ENCODE measurements around the gene CTRB1. TPM values are rescaled to one million over a fixed set of nuclear protein-coding genes. Genes with fewer than 3 reads are reported as not detected.

The CTRB1 gene
- total RNA-seq, 1 experiment from 2014 or later: 5.6 TPM

- H3K36me3 ChIP-seq (ENCODE audit: control insufficient read depth in 1 of 2, insufficient read depth in 2 of 2, low read length in 2 of 2): no peaks in the 10 kb centered on the region
- no TSS peak for BruUV-seq (replicated peaks)
- no peaks in the 10 kb centered on the region for H3K9me3 ChIP-seq (ENCODE audit: control insufficient read depth in 1 of 2, insufficient read depth in 1 of 2, low read depth in 1 of 2, low read length in 2 of 2)
- no peak overlapping the region for H3K4me2 ChIP-seq (ENCODE audit: low read length)
- intact Hi-C loops (cut with micrococcal nuclease): no loop called here
- no peak overlapping the region for H3K9ac ChIP-seq (ENCODE audit: low read length)
- ATAC-seq (no peak), DNase-seq (ENCODE audit: low read depth, low spot score) (no peak)
- peaks cover 82% of the 10 kb centered on the region for H3K79me2 ChIP-seq (ENCODE audit: insufficient read depth, low read length)
- CTCF ChIA-PET: no interaction called here
- no peaks in the 10 kb centered on the region for H4K20me1 ChIP-seq (ENCODE audit: insufficient read depth)
- H3K27me3 ChIP-seq (ENCODE audit: insufficient read depth, low read length): no peaks in the 10 kb centered on the region
- H3K27ac ChIP-seq (ENCODE audit: low read depth, low read length): no peak overlapping the region
- POLR2A ChIA-PET: no interaction called here
- RAD21 ChIA-PET (ENCODE audit: low non-redundant PET in 1 of 2, low total read pairs in 2 of 2, uncharacterized antibody in 2 of 2, unreplicated experiment in 2 of 2): no interaction called here
- no peak overlapping the region for H2AFZ ChIP-seq (ENCODE audit: low read depth, low read length, poor library complexity, severe bottlenecking)
- no peak overlapping the region for H3K4me3 ChIP-seq (replicated peaks in 1 of 2; ENCODE audit: low read depth in 1 of 2, low read length in 2 of 2)
- peaks cover 32 to 51% of the 10 kb centered on the region in 2 experiments for H3K4me1 ChIP-seq (ENCODE audit: control insufficient read depth in 1 of 2, insufficient read depth in 2 of 2, low read length in 2 of 2)
- no peaks in the 10 kb centered on the region for H3K9me2 ChIP-seq (ENCODE audit: insufficient read depth)
- TF ChIP-seq YY1 (IDR thresholded peaks at IDR 0.05; ENCODE audit: extremely low read depth, insufficient replicate concordance, low read depth, low read length): no peak
- TF ChIP-seq ATF3 (IDR thresholded peaks at IDR 0.05): no peak
- no peak for TF ChIP-seq SIN3A (IDR thresholded peaks at IDR 0.05; ENCODE audit: low read depth)
- no peak for TF ChIP-seq RAD21 (IDR thresholded peaks at IDR 0.05; ENCODE audit: low read depth)
- no peak for TF ChIP-seq SP1 (IDR thresholded peaks at IDR 0.05; ENCODE audit: low read depth)
Measured at GRCh38 chr16:75257886-75258806, 39.4 kb downstream of the CTRB1 start.

- no peaks in the 10 kb centered on the region for H3K27me3 ChIP-seq (ENCODE audit: insufficient read depth, low read length)
- peaks cover 34 to 51% of the 10 kb centered on the region in 2 experiments for H3K4me1 ChIP-seq (ENCODE audit: control insufficient read depth in 1 of 2, insufficient read depth in 2 of 2, low read length in 2 of 2)
- no peaks in the 10 kb centered on the region for H3K9me2 ChIP-seq (ENCODE audit: insufficient read depth)
- H3K9ac ChIP-seq (ENCODE audit: low read length): no peak overlapping the region
- DNase-seq (ENCODE audit: low read depth, low spot score): no peak
- H3K4me3 ChIP-seq (replicated peaks in 1 of 2; ENCODE audit: low read depth in 1 of 2, low read length in 2 of 2): no peak overlapping the region
- H3K36me3 ChIP-seq (ENCODE audit: control insufficient read depth in 1 of 2, insufficient read depth in 2 of 2, low read length in 2 of 2): no peaks in the 10 kb centered on the region
- ChIA-PET RAD21 (ENCODE audit: low non-redundant PET in 1 of 2, low total read pairs in 2 of 2, uncharacterized antibody in 2 of 2, unreplicated experiment in 2 of 2) (no interaction called here), CTCF (no interaction called here), POLR2A (no interaction called here)
- no peak overlapping the region for H3K27ac ChIP-seq (ENCODE audit: low read depth, low read length)
- H4K20me1 ChIP-seq (ENCODE audit: insufficient read depth): no peaks in the 10 kb centered on the region
- no peak for ATAC-seq
- no peaks in the 10 kb centered on the region for H3K9me3 ChIP-seq (ENCODE audit: control insufficient read depth in 1 of 2, insufficient read depth in 1 of 2, low read depth in 1 of 2, low read length in 2 of 2)
- BruUV-seq (replicated peaks): no TSS peak
- no peak overlapping the region for H2AFZ ChIP-seq (ENCODE audit: low read depth, low read length, poor library complexity, severe bottlenecking)
- no peak overlapping the region for H3K4me2 ChIP-seq (ENCODE audit: low read length)
- peaks cover 82% of the 10 kb centered on the region for H3K79me2 ChIP-seq (ENCODE audit: insufficient read depth, low read length)
- intact Hi-C loops (cut with micrococcal nuclease): no loop called here
- no peak for TF ChIP-seq SIN3A (IDR thresholded peaks at IDR 0.05; ENCODE audit: low read depth)
- TF ChIP-seq TCF7L2 (IDR thresholded peaks at IDR 0.05; ENCODE audit: borderline replicate concordance, extremely low read depth, insufficient read depth, insufficient read length): no peak
- TF ChIP-seq EZH2 (IDR thresholded peaks at IDR 0.05): no peak
- no peak for TF ChIP-seq EGR1 (IDR thresholded peaks at IDR 0.05; ENCODE audit: low read depth)
- no peak for TF ChIP-seq ZFX (IDR thresholded peaks at IDR 0.05)
- TF ChIP-seq ELF1 (IDR thresholded peaks at IDR 0.05; ENCODE audit: borderline replicate concordance, low read depth): no peak
- no peak for TF ChIP-seq ZBTB33 (IDR thresholded peaks at IDR 0.05; ENCODE audit: extremely low read depth, insufficient replicate concordance, low read length)
- no peak for TF ChIP-seq CBX3 (IDR thresholded peaks at IDR 0.05; ENCODE audit: low read depth)
- no peak for TF ChIP-seq CEBPB (IDR thresholded peaks at IDR 0.05; ENCODE audit: low read depth)
- TF ChIP-seq EZH2phosphoT487 (IDR thresholded peaks at IDR 0.05; ENCODE audit: borderline replicate concordance): no peak
- no peak for TF ChIP-seq CTCF (IDR thresholded peaks at IDR 0.05 in 2 of 3, conservative IDR thresholded peaks at IDR 0.05 in 1 of 3; ENCODE audit: borderline replicate concordance in 1 of 3, insufficient read depth in 1 of 3, low read depth in 2 of 3, low read length in 2 of 3)
- no peak for TF ChIP-seq ZNF274 (IDR thresholded peaks at IDR 0.05; ENCODE audit: low read depth, low read length)
- no peak for TF ChIP-seq POLR2A (IDR thresholded peaks at IDR 0.05; ENCODE audit: borderline replicate concordance, extremely low read depth, insufficient read depth, insufficient read length)
Measured at GRCh38 chr16:75258807-75259141, 40.0 kb downstream of the CTRB1 start.
